Activated CD4-positive, alpha-beta memory T cell treated with anti-CD3 and anti-CD28 coated beads for 36 hours (primary cell): Measurements from ENCODE around the gene FKBP10. TPM values are rescaled to one million over a fixed set of nuclear protein-coding genes. Genes with fewer than 3 reads are reported as not detected.
"Not testable (repeated sequence)": the region's sequence is repeated elsewhere in the genome, so short reads cannot be mapped to it uniquely, and the experiment has no call there.

ENCODE experiments used
- CTCF ChIA-PET: fragments of 350-600 bp; sonication (Branson Sonifier 250); formaldehyde crosslinking; loops from one replicate; lab custom pipeline; 2021; ENCODE audit warnings: antibody characterized with exemption, inconsistent platforms; lab: Charles Lee
- POLR2A ChIA-PET: fragments of 350-600 bp; sonication (Branson Sonifier 250); formaldehyde crosslinking; loops from one replicate; lab custom pipeline; 2021; ENCODE audit warnings: antibody characterized with exemption; lab: Charles Lee
- DNase-seq: peaks from one replicate; pipeline ENCODE4 v3.0.0-alpha.2; 2020
- H3K27ac Mint-ChIP-seq: one replicate; pipeline ENCODE4 v1.8.0; 2021; ENCODE audit warnings: mixed read lengths
- H3K27me3 Mint-ChIP-seq: one replicate; pipeline ENCODE4 v1.8.0; 2021; ENCODE audit warnings: mixed read lengths
- H3K36me3 Mint-ChIP-seq: one replicate; pipeline ENCODE4 v1.8.0; 2021; ENCODE audit warnings: mixed read lengths
- H3K4me1 Mint-ChIP-seq: one replicate; pipeline ENCODE4 v1.8.0; 2021; ENCODE audit warnings: low read depth, mixed read lengths
- H3K4me3 Mint-ChIP-seq: one replicate; pipeline ENCODE4 v1.8.0; 2021; ENCODE audit warnings: mild to moderate bottlenecking, mixed read lengths
- H3K9me3 Mint-ChIP-seq: one replicate; pipeline ENCODE4 v1.8.0; 2021; ENCODE audit warnings: mixed read lengths
- intact Hi-C: fragments of 100-400 bp; cut with micrococcal nuclease; formaldehyde crosslinking; loops from one replicate; pipeline ENCODE4 v1.15.1; 2023
- total RNA-seq, 2 experiments: library from RNA; stranded (reverse); gene quantifications; one replicate each; pipeline ENCODE4 v1.2.3, GENCODE V29; 2021

Gene FKBP10
- total RNA-seq, 2 experiments from 2014 or later: 0.76 to 1.4 TPM

DNA sequence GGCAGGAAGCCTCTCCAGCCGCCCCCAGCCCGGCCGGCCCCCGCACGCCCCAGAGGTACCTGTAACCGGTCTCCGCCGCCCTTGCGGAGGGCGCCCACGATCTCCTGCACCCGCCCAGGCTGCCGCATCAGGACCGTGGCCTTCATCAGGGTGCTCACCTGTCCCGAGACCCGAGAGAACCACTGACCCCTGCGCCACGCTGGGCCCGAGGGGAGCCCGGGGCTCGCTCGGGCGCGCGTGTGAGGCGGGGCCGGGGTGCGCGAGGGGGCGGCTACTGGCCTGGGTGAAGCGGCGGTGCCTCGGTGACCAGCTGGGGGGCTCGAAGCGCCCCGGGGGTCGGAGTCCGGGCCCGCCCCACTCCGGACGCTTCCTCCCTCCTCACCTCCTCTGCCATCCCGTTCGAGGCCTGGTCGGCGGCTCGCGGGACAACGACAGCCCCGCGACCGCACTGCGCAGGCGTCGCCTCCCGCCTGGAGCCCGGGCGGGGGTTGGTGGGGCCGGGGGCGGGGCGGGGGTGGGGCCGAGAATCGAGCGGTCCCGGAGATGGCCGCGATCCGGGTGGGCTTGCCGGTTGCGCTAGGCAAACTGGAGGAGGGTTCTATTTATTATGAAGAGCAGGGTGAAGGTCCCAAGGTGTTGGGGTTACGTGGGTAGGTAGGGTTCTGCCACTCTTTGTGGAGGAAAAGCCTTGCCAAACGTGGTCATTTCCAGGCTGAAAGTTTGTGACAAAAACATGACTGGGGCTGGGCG is 23.2 kb downstream of the FKBP10 start, which contains the start of gene NT5C3B:
TSS of gene NT5C3B (minus strand) at position 433 of the 750 bp plus-strand sequence. CDS start at position 394, 39 bp downstream.
- peak within 1 kb of the TSS; percentile 18 for H3K27ac Mint-ChIP-seq
- intact Hi-C loops: no loop called here
- no peaks in the 10 kb centered on the region for H3K9me3 Mint-ChIP-seq
- H3K27me3 Mint-ChIP-seq: peaks cover 2% of the 10 kb centered on the region
- peaks cover 4% of the 10 kb centered on the region for H3K36me3 Mint-ChIP-seq
- CTCF ChIA-PET: interaction anchor here (0.6 to 1.6 kb wide), 3 partner anchors 25 to 49 kb away, joined by 3 to 5 read pairs (median 3); partner anchors contain the start of genes JUP and P3H4
- POLR2A ChIA-PET: interaction anchor here (1.1 kb wide), 1 partner anchor 29 kb away, joined by 3 read pairs; the partner anchor contains the start of gene KLHL11
- peak within 1 kb of the TSS; percentile 79 for H3K4me3 Mint-ChIP-seq
- peak; percentile 59 for DNase-seq
- H3K4me1 Mint-ChIP-seq: peaks cover 14% of the 10 kb centered on the region

DNA sequence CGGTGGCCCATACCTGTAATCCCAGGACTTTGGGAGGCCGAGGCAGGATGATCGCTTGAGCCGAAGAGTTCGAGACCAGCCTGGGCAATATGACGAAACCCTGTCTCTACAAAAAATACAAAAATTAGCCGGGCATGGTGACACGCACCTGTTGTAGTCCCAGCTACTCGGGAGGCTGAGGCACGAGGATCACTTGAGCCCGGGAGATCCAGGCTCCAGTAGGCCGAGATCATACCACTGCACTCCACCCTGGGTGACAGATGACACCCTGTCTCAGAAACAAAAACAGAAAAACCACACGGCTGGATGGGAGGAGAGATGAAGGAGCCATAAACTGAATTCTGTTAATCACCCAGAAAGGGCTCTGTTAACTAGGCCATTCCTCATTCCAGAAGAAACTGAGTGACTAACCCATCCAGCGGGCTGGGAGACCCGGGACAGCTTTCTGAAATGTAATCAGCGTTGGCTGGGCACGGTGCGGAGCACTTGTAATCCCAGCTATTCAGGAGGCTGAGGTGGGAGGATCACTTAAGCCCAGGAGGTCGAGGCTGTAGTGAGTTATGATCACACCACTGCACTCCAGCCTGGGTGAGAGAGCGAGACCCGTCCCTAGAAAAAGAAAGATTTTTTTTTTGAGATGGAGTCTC is 23.9 kb downstream of the FKBP10 start:
- ChIA-PET POLR2A (no interaction called here), CTCF (interaction anchor here (1.0 kb wide), 1 partner anchor 28 kb away, joined by 3 read pairs; no protein-coding TSS in a partner anchor)
- H3K9me3 Mint-ChIP-seq: no peaks in the 10 kb centered on the region
- peaks cover under 1% of the 10 kb centered on the region for H3K36me3 Mint-ChIP-seq
- H3K4me3 Mint-ChIP-seq: peak overlapping the region; percentile 75
- H3K27me3 Mint-ChIP-seq: peaks cover 2% of the 10 kb centered on the region
- intact Hi-C loops: no loop called here
- H3K4me1 Mint-ChIP-seq: peaks cover 14% of the 10 kb centered on the region
- H3K27ac Mint-ChIP-seq: no peak overlapping the region
- peak; percentile 15 for DNase-seq

- peaks cover 2% of the 10 kb centered on the region for H3K27me3 Mint-ChIP-seq
- DNase-seq: no peak
- ChIA-PET POLR2A (no interaction called here), CTCF (interaction anchor here (1.3 kb wide), 1 partner anchor 142 kb away, joined by 7 read pairs; no protein-coding TSS in a partner anchor)
- no peaks in the 10 kb centered on the region for H3K9me3 Mint-ChIP-seq
- no peak within 1 kb of the TSS for H3K27ac Mint-ChIP-seq
- H3K36me3 Mint-ChIP-seq: no peaks in the 10 kb centered on the region
- H3K4me1 Mint-ChIP-seq: peaks cover 14% of the 10 kb centered on the region
- H3K4me3 Mint-ChIP-seq: peak within 1 kb of the TSS; percentile 75
- intact Hi-C loops: no loop called here
These were observed 25.1 kb downstream of the FKBP10 start, which contains the start of gene KLHL10 for GRCh38 chr17:41837761-41838538. KLHL10 (plus strand) TSS chr17:41837825; CDS start chr17:41837933, 108 bp downstream.

GRCh38 chr17:41839448-41839847 is 26.6 kb downstream of the FKBP10 start:
- H3K9me3 Mint-ChIP-seq, intact Hi-C loops, H3K27ac Mint-ChIP-seq, H3K27me3 Mint-ChIP-seq, H3K36me3 Mint-ChIP-seq, H3K4me3 Mint-ChIP-seq, CTCF ChIA-PET, DNase-seq: not testable (repeated sequence)
- POLR2A ChIA-PET: interaction anchor here (0.6 kb wide), 1 partner anchor 117 kb away, joined by 3 read pairs; no protein-coding TSS in a partner anchor
- peaks cover 14% of the 10 kb centered on the region for H3K4me1 Mint-ChIP-seq

- POLR2A ChIA-PET, H3K36me3 Mint-ChIP-seq: not testable (repeated sequence)
These were observed 28.0 kb downstream of the FKBP10 start for GRCh38 chr17:41840781-41841180.

GRCh38 chr17:41844971-41845370 is 32.2 kb downstream of the FKBP10 start:
- ChIA-PET CTCF (no interaction called here), POLR2A (no interaction called here)
- intact Hi-C loops: no loop called here
- no peaks in the 10 kb centered on the region for H3K36me3 Mint-ChIP-seq
- no peaks in the 10 kb centered on the region for H3K9me3 Mint-ChIP-seq
- H3K27me3 Mint-ChIP-seq: no peaks in the 10 kb centered on the region
- H3K4me3 Mint-ChIP-seq: no peak overlapping the region
- H3K27ac Mint-ChIP-seq: no peak overlapping the region
- peaks cover 7% of the 10 kb centered on the region for H3K4me1 Mint-ChIP-seq
- no peak for DNase-seq

More at GRCh38 chr17:41840781-41841180, 28.0 kb downstream of the FKBP10 start:
- CTCF ChIA-PET, H3K4me3 Mint-ChIP-seq, H3K9me3 Mint-ChIP-seq, H3K4me1 Mint-ChIP-seq, H3K27me3 Mint-ChIP-seq, intact Hi-C loops, H3K27ac Mint-ChIP-seq, DNase-seq: not testable (repeated sequence)

DNA sequence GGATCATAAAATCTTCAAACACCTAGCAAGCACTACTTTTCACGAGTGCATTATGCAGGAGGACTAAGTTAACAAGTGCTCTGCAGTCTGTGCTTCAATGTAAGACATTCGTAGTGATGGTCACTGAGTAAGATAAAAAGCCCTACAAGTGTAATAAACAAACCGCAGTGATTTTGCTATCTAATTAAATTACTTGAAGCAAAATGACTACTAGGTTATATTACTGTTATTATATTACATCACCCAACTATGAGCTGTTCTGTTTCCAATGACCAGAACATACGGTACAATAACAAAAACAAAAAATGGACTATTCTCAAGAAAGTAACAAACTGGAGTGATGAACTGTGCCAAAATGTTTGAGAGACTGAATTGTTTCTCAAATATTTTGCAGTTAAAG is 36.0 kb downstream of the FKBP10 start:
- Mint-ChIP-seq H3K4me3 (no peak overlapping the region), H3K9me3 (no peaks in the 10 kb centered on the region), H3K4me1 (peaks cover 22% of the 10 kb centered on the region), H3K27ac (no peak overlapping the region), H3K36me3 (peaks cover 6% of the 10 kb centered on the region), H3K27me3 (no peaks in the 10 kb centered on the region)
- DNase-seq: no peak
- intact Hi-C loops: no loop called here
- POLR2A ChIA-PET: interaction anchor here (1.1 kb wide), 1 partner anchor 39 kb away, joined by 3 read pairs; no protein-coding TSS in a partner anchor
- CTCF ChIA-PET: interaction anchor here (1.0 to 1.1 kb wide), 2 partner anchors 16 kb away, joined by 3 to 4 read pairs; partner anchors contain the start of gene KLHL11

- Mint-ChIP-seq H3K9me3 (no peaks in the 10 kb centered on the region), H3K4me3 (no peak overlapping the region), H3K4me1 (peaks cover 22% of the 10 kb centered on the region), H3K36me3 (peaks cover 13% of the 10 kb centered on the region), H3K27ac (no peak overlapping the region), H3K27me3 (no peaks in the 10 kb centered on the region)
- no peak for DNase-seq
- CTCF ChIA-PET: interaction anchor here (1.0 to 1.1 kb wide), 2 partner anchors 16 to 17 kb away, joined by 3 to 4 read pairs; partner anchors contain the start of gene KLHL11
- POLR2A ChIA-PET: no interaction called here
- intact Hi-C loops: no loop called here
These were observed 36.6 kb downstream of the FKBP10 start for GRCh38 chr17:41849251-41849990.

GRCh38 chr17:41851382-41851781 is 38.6 kb downstream of the FKBP10 start:
- intact Hi-C loops, DNase-seq, H3K27me3 Mint-ChIP-seq, H3K27ac Mint-ChIP-seq, H3K9me3 Mint-ChIP-seq, H3K4me3 Mint-ChIP-seq: not testable (repeated sequence)
- ChIA-PET CTCF (interaction anchor here (0.6 kb wide), 1 partner anchor 111 kb away, joined by 3 read pairs; no protein-coding TSS in a partner anchor), POLR2A (interaction anchor here (1.0 kb wide), 1 partner anchor 12 kb away, joined by 6 read pairs; no protein-coding TSS in a partner anchor)
- Mint-ChIP-seq H3K36me3 (peaks cover 20% of the 10 kb centered on the region), H3K4me1 (peaks cover 27% of the 10 kb centered on the region)

GRCh38 chr17:41860254-41860931 is 47.6 kb downstream of the FKBP10 start:
- H3K27ac Mint-ChIP-seq: no peak overlapping the region
- intact Hi-C loops: loop anchor here (10.0 kb wide), 1 partner anchor 154 kb away; the partner anchor contains the start of gene DNAJC7

More at GRCh38 chr17:41860254-41860931, 47.6 kb downstream of the FKBP10 start:
- DNase-seq: no peak
- H3K9me3 Mint-ChIP-seq: no peaks in the 10 kb centered on the region
- H3K27me3 Mint-ChIP-seq: no peaks in the 10 kb centered on the region
- POLR2A ChIA-PET: interaction anchor here (1.2 kb wide), 1 partner anchor 13 kb away, joined by 3 read pairs; no protein-coding TSS in a partner anchor
- CTCF ChIA-PET: interaction anchor here (0.5 kb wide), 1 partner anchor 164 kb away, joined by 3 read pairs; no protein-coding TSS in a partner anchor
- peaks cover 2% of the 10 kb centered on the region for H3K36me3 Mint-ChIP-seq
- H3K4me3 Mint-ChIP-seq: no peak overlapping the region
- peaks cover 24% of the 10 kb centered on the region for H3K4me1 Mint-ChIP-seq
